ENCODE measurements around the gene TLE3. TPM values are rescaled to one million over a fixed set of nuclear protein-coding genes. Genes with fewer than 3 reads are reported as not detected.

TLE3 gene
- total and polyA plus RNA-seq, 2 of the 4 experiments (the other 2 are of a cell fraction) = 6.5 to 16.3 TPM

GRCh38 chr15:70087708-70088352, 9.9 kb downstream of the TLE3 start:
- H2BK5ac ChIP-seq (ENCODE audit: low read depth, low read length, poor library complexity, severe bottlenecking) = no peak overlapping the region
- H2AK9ac ChIP-seq (replicated peaks; ENCODE audit: low read depth, low read length, poor library complexity) = no peak overlapping the region
- ATAC-seq (ENCODE audit: low read depth) (no peak), DNase-seq (no peak)
- no peak overlapping the region for H4K91ac ChIP-seq (ENCODE audit: insufficient read depth, low read depth, low read length)
- peak overlapping the region; percentile 32; the same call in 1 of the 2 replicates for H2AK5ac ChIP-seq (ENCODE audit: low read depth, low read length)
- no peak overlapping the region for H4K5ac ChIP-seq (ENCODE audit: low read depth, low read length)
- no peak overlapping the region for H3K4me3 ChIP-seq (ENCODE audit: insufficient read depth, low read depth, low read length)
- peaks cover 49% of the 10 kb centered on the region for H3K36me3 ChIP-seq (ENCODE audit: control insufficient read depth, insufficient read depth, low read length)
- H2BK15ac ChIP-seq (ENCODE audit: low read depth, low read length) = no peak overlapping the region
- no peaks in the 10 kb centered on the region for H3K9me3 ChIP-seq (ENCODE audit: control insufficient read depth, insufficient read depth, low read length)
- WGBS, 2 experiments (ENCODE audit: extremely low coverage in 2 of 2, insufficient read length in 1 of 2) = 40% methylated on average over 1 of the region's 12 CpGs; no CpG with 5 or more reads in 1 of the 2 experiments
- no peak overlapping the region for H3K9ac ChIP-seq (ENCODE audit: low read depth, low read length)
- H3K27ac ChIP-seq (ENCODE audit: insufficient read depth, low read length) = no peak overlapping the region
- intact Hi-C loops (cut with micrococcal nuclease) = no loop called here
- no TSS peak for BruUV-seq (replicated peaks)
- H3K9me1 ChIP-seq (ENCODE audit: insufficient read depth, low read length) = peaks cover 33% of the 10 kb centered on the region
- H2AFZ ChIP-seq (replicated peaks; ENCODE audit: low read length, poor library complexity) = no peak overlapping the region
- H3K4me1 ChIP-seq (ENCODE audit: control insufficient read depth, insufficient read depth, low read length) = peaks cover 29% of the 10 kb centered on the region
- no peak overlapping the region for H2BK120ac ChIP-seq (ENCODE audit: low read depth, low read length)
- in situ Hi-C loops (cut with MboI; ENCODE audit: low sequenced_read_pairs) = loop anchor here (25.0 kb wide), 1 partner anchor 399 kb away; no protein-coding TSS in a partner anchor
- H3K18ac ChIP-seq (ENCODE audit: low read depth, low read length) = no peak overlapping the region
- H3K79me1 ChIP-seq (ENCODE audit: low read depth in 1 of 2, low read length in 2 of 2) = peaks cover 66 to 92% of the 10 kb centered on the region in 2 experiments
- POLR2A ChIA-PET (ENCODE audit: unreplicated experiment) = no interaction called here
- no peaks in the 10 kb centered on the region for H3K27me3 ChIP-seq (ENCODE audit: control insufficient read depth, insufficient read depth, low read length)
- no peak overlapping the region for H3K4me2 ChIP-seq (ENCODE audit: low read depth, low read length)
- no peak overlapping the region for H3K14ac ChIP-seq (replicated peaks; ENCODE audit: low read depth, low read length)
- H3K4ac ChIP-seq (ENCODE audit: low read depth, low read length) = no peak overlapping the region
- dilution Hi-C loops (cut with HindIII; ENCODE audit: low sequenced_read_pairs, unreplicated experiment) = no loop called here
- peaks cover 90% of the 10 kb centered on the region for H4K20me1 ChIP-seq (ENCODE audit: insufficient read depth, low read length)
- no peak overlapping the region for H2BK20ac ChIP-seq (ENCODE audit: low read depth, low read length)
- H4K8ac ChIP-seq (ENCODE audit: low read depth in 2 of 2, low read length in 2 of 2) = no peak overlapping the region
- no peak overlapping the region for H3K56ac ChIP-seq (ENCODE audit: extremely low read depth, insufficient read depth, low read length)
- CTCF ChIA-PET = no interaction called here
- H3K23ac ChIP-seq (ENCODE audit: low read depth, low read length) = no peak overlapping the region
- TF ChIP-seq FOS (IDR thresholded peaks at IDR 0.05; ENCODE audit: low read depth, low read length) (no peak), CEBPB (IDR thresholded peaks at IDR 0.05; ENCODE audit: low read depth, low read length) (peak; percentile 87)
